ENCODE results near the gene MPIG6B. TPM values are rescaled to one million over a fixed set of nuclear protein-coding genes. Genes with fewer than 3 reads are reported as not detected.

MPIG6B gene
- total and polyA plus RNA-seq, 4 donors = 0.08 to 10.7 (median 0.24) TPM

- Histone ChIP-seq H3K4me1 (ENCODE audit: control insufficient read depth in 4 of 4, insufficient read depth in 4 of 4, low read length in 3 of 4) (peaks cover 0 to 8% (median 6%) of the 10 kb centered on the region in 4 donors), H3K9me3 (ENCODE audit: control insufficient read depth in 4 of 4, low read length in 3 of 4) (no peaks in the 10 kb centered on the region), H3K4me3 (ENCODE audit: low read depth in 1 of 3, low read length in 3 of 3) (no peak within 1 kb of the TSS), H3K36me3 (ENCODE audit: control insufficient read depth in 4 of 4, insufficient read depth in 3 of 4, low read depth in 1 of 4, low read length in 3 of 4) (no peaks in the 10 kb centered on the region), H3K27me3 (ENCODE audit: control insufficient read depth in 4 of 4, insufficient read depth in 4 of 4, low read length in 3 of 4) (no peaks in the 10 kb centered on the region), H3K9ac (ENCODE audit: low read depth in 1 of 2, low read length in 2 of 2) (no peak within 1 kb of the TSS), H3K27ac (ENCODE audit: low read depth in 1 of 2, low read length in 2 of 2) (no peak within 1 kb of the TSS)
- no peak for DNase-seq (ENCODE audit: low spot score)
- TF ChIP-seq HNF4G (IDR thresholded peaks at IDR 0.05) = no peak
- no peak for TF ChIP-seq CTCF (IDR thresholded peaks at IDR 0.05; ENCODE audit: low read depth, low read length, missing input control)
- TF ChIP-seq FOXA2 (IDR thresholded peaks at IDR 0.05) = no peak
- TF ChIP-seq, protein P1, sequence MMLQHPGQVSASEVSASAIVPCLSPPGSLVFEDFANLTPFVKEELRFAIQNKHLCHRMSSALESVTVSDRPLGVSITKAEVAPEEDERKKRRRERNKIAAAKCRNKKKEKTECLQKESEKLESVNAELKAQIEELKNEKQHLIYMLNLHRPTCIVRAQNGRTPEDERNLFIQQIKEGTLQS (IDR thresholded peaks at IDR 0.05) = no peak
- TF ChIP-seq NR2F2 (IDR thresholded peaks at IDR 0.05) = no peak
- 70% methylated on average over 3 of the region's 3 CpGs for WGBS
These were observed 16.6 kb upstream of the MPIG6B start, which contains the start of gene LY6G6F for GRCh38 chr6:31706599-31706998. Gene LY6G6F (plus strand): TSS chr6:31706866. CDS start chr6:31706907, 41 bp downstream.

DNA sequence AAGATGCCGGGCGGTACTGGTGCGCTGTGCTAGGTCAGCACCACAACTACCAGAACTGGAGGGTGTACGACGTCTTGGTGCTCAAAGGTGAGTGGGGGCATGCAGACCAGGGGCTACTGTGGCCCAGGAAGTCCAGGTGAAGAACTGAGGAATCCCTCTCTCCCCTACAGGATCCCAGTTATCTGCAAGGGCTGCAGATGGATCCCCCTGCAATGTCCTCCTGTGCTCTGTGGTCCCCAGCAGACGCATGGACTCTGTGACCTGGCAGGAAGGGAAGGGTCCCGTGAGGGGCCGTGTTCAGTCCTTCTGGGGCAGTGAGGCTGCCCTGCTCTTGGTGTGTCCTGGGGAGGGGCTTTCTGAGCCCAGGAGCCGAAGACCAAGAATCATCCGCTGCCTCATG lies 15.5 kb upstream of the MPIG6B start:
- DNase-seq (ENCODE audit: low spot score) = no peak
- no peaks in the 10 kb centered on the region for H3K4me1 ChIP-seq (ENCODE audit: control insufficient read depth in 4 of 4, insufficient read depth in 4 of 4, low read length in 3 of 4)
- TF ChIP-seq FOXA1 (IDR thresholded peaks at IDR 0.05) = no peak
- TF ChIP-seq TAF1 (conservative IDR thresholded peaks at IDR 0.05) = no peak
- TF ChIP-seq HNF4A (conservative IDR thresholded peaks at IDR 0.05) = no peak
- no peak for TF ChIP-seq NR2F2 (IDR thresholded peaks at IDR 0.05)
- no peak for TF ChIP-seq HNF4G (IDR thresholded peaks at IDR 0.05)
- no peak for TF ChIP-seq SP1 (IDR thresholded peaks at IDR 0.05)
- TF ChIP-seq, protein P2, sequence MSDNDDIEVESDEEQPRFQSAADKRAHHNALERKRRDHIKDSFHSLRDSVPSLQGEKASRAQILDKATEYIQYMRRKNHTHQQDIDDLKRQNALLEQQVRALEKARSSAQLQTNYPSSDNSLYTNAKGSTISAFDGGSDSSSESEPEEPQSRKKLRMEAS (IDR thresholded peaks at IDR 0.05) = no peak
- no peak for TF ChIP-seq FOXA2 (IDR thresholded peaks at IDR 0.05)
- TF ChIP-seq GABPA (IDR thresholded peaks at IDR 0.05 in 1 of 2, conservative IDR thresholded peaks at IDR 0.05 in 1 of 2) = no peak
- no peak for TF ChIP-seq REST (IDR thresholded peaks at IDR 0.05)
- no peak for TF ChIP-seq RXRA (IDR thresholded peaks at IDR 0.05)
- TF ChIP-seq, protein P1 (IDR thresholded peaks at IDR 0.05) = no peak
- TF ChIP-seq CTCF (IDR thresholded peaks at IDR 0.05; ENCODE audit: low read depth, low read length, missing input control) = no peak
- TF ChIP-seq RAD21 (IDR thresholded peaks at IDR 0.05) = no peak
- no peak for TF ChIP-seq EGR1 (IDR thresholded peaks at IDR 0.05; ENCODE audit: low read depth in 2 of 2)
- no peak for TF ChIP-seq YY1 (IDR thresholded peaks at IDR 0.05)
- TF ChIP-seq, protein P3, sequence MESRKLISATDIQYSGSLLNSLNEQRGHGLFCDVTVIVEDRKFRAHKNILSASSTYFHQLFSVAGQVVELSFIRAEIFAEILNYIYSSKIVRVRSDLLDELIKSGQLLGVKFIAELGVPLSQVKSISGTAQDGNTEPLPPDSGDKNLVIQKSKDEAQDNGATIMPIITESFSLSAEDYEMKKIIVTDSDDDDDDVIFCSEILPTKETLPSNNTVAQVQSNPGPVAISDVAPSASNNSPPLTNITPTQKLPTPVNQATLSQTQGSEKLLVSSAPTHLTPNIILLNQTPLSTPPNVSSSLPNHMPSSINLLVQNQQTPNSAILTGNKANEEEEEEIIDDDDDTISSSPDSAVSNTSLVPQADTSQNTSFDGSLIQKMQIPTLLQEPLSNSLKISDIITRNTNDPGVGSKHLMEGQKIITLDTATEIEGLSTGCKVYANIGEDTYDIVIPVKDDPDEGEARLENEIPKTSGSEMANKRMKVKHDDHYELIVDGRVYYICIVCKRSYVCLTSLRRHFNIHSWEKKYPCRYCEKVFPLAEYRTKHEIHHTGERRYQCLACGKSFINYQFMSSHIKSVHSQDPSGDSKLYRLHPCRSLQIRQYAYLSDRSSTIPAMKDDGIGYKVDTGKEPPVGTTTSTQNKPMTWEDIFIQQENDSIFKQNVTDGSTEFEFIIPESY (IDR thresholded peaks at IDR 0.05) = no peak
- no peak for TF ChIP-seq JUND (IDR thresholded peaks at IDR 0.05)
- WGBS = 83% methylated on average over 10 of the region's 10 CpGs
- no peaks in the 10 kb centered on the region for H3K27me3 ChIP-seq (ENCODE audit: control insufficient read depth in 4 of 4, insufficient read depth in 4 of 4, low read length in 3 of 4)
- H3K9me3 ChIP-seq (ENCODE audit: control insufficient read depth in 4 of 4, low read length in 3 of 4) = no peaks in the 10 kb centered on the region
- no peak overlapping the region for H3K4me3 ChIP-seq (ENCODE audit: low read depth in 1 of 3, low read length in 3 of 3)
- no peak overlapping the region for H3K9ac ChIP-seq (ENCODE audit: low read depth in 1 of 2, low read length in 2 of 2)
- H3K36me3 ChIP-seq (ENCODE audit: control insufficient read depth in 4 of 4, insufficient read depth in 3 of 4, low read depth in 1 of 4, low read length in 3 of 4) = no peaks in the 10 kb centered on the region
- no peak overlapping the region for H3K27ac ChIP-seq (ENCODE audit: low read depth in 1 of 2, low read length in 2 of 2)
